ENCODE data around the gene RNF220. TPM values are rescaled to one million over a fixed set of nuclear protein-coding genes. Genes with fewer than 3 reads are reported as not detected.

Gene RNF220
- total and polyA plus RNA-seq, 2 of the 13 experiments (the other 11 are each of a cell fraction or from before 2014, with no cell fraction given), result 48.2 to 72.1 TPM

- 86% methylated on average over 12 of the region's 12 CpGs for WGBS (ENCODE audit: low lambda C conversion rate)
- in situ Hi-C loops (cut with HindIII; ENCODE audit: extremely low pct_ligation_motif_present, low pct_unique_long_range_greater_than_20kb) (no loop called here), intact Hi-C loops (cut with micrococcal nuclease; ENCODE audit: unreplicated experiment) (no loop called here)
- TF ChIP-seq JARID2 (CRISPR knock-in tag; IDR thresholded peaks at IDR 0.05; ENCODE audit: insufficient replicate concordance) (no peak), THAP7 (CRISPR knock-in tag; IDR thresholded peaks at IDR 0.05) (no peak), SPEN (CRISPR knock-in tag; IDR thresholded peaks at IDR 0.05; ENCODE audit: low read depth) (no peak), ZUFSP (CRISPR knock-in tag; IDR thresholded peaks at IDR 0.05; ENCODE audit: borderline replicate concordance) (no peak), ZNF710 (CRISPR knock-in tag; IDR thresholded peaks at IDR 0.05; ENCODE audit: borderline replicate concordance) (no peak), ZNF292 (CRISPR knock-in tag; IDR thresholded peaks at IDR 0.05; ENCODE audit: borderline replicate concordance, low read depth) (no peak), LRRFIP1 (CRISPR knock-in tag; conservative IDR thresholded peaks at IDR 0.05) (no peak), ZC3H4 (CRISPR knock-in tag; IDR thresholded peaks at IDR 0.05; ENCODE audit: borderline replicate concordance) (no peak), NBN (conservative IDR thresholded peaks at IDR 0.05) (no peak), MAFK (conservative IDR thresholded peaks at IDR 0.05 in 1 of 2, IDR thresholded peaks at IDR 0.05 in 1 of 2; ENCODE audit: low read length in 2 of 2) (no peak), YY1 (IDR thresholded peaks at IDR 0.05; ENCODE audit: insufficient read depth, insufficient replicate concordance, low read depth, low read length) (no peak), RXRB (CRISPR knock-in tag; IDR thresholded peaks at IDR 0.05; ENCODE audit: borderline replicate concordance) (no peak), ZNF263 (CRISPR knock-in tag; IDR thresholded peaks at IDR 0.05) (no peak), ZNF75D (CRISPR knock-in tag; IDR thresholded peaks at IDR 0.05; ENCODE audit: borderline replicate concordance) (no peak)
- no peak overlapping the region for H3K4me3 ChIP-seq (replicated peaks in 1 of 3; ENCODE audit: insufficient read depth in 1 of 3, low read depth in 2 of 3, low read length in 3 of 3)
- H3K4me2 ChIP-seq (ENCODE audit: low read depth, low read length), result no peak overlapping the region
- ChIA-PET CTCF (ENCODE audit: low intra/inter-chr PET ratio, low total read pairs) (no interaction called here), POLR2A (no interaction called here)
- no peak for DNase-seq (ENCODE audit: low spot score)
- H2AFZ ChIP-seq (ENCODE audit: low read length), result no peak overlapping the region
- H3K36me3 ChIP-seq (replicated peaks in 1 of 2; ENCODE audit: control insufficient read depth in 1 of 2, insufficient read depth in 2 of 2, low read length in 2 of 2), result peaks cover 2 to 4% of the 10 kb centered on the region in 2 experiments; a peak in 1 of 5 replicates
- H3K9me3 ChIP-seq (ENCODE audit: low read length), result no peaks in the 10 kb centered on the region
- H3K4me1 ChIP-seq (ENCODE audit: insufficient read depth, low read length), result no peaks in the 10 kb centered on the region
- H3K27ac ChIP-seq (ENCODE audit: extremely low read length, insufficient read depth, low read length), result no peak overlapping the region
- BruUV-seq (replicated peaks), result no TSS peak
- H3K27me3 ChIP-seq (ENCODE audit: control insufficient read depth in 1 of 2, insufficient read depth in 2 of 2, low read length in 2 of 2), result peaks cover 0 to 3% of the 10 kb centered on the region in 2 experiments; a peak in 1 of 5 replicates
- H3K9ac ChIP-seq (ENCODE audit: insufficient read depth, low read depth, low read length), result no peak overlapping the region
- no peak for ATAC-seq
- H4K20me1 ChIP-seq (ENCODE audit: insufficient read depth, low read length), result 0 out of 2 replicates have a peak, but pooled peaks cover 4% of the 10 kb centered on the region
- no peaks in the 10 kb centered on the region for H3K79me2 ChIP-seq (ENCODE audit: insufficient read depth, low read length)
- FAIRE-seq, result no peak
Observed at GRCh38 chr1:44460107-44460882, 55.2 kb downstream of the RNF220 start.
